ENCODE data around the gene KCNE4. TPM values are rescaled to one million over a fixed set of nuclear protein-coding genes. Genes with fewer than 3 reads are reported as not detected.

Gene KCNE4
- total and polyA plus RNA-seq, 12 donors = 0.97 to 5.7 (median 2.6) TPM

DNA sequence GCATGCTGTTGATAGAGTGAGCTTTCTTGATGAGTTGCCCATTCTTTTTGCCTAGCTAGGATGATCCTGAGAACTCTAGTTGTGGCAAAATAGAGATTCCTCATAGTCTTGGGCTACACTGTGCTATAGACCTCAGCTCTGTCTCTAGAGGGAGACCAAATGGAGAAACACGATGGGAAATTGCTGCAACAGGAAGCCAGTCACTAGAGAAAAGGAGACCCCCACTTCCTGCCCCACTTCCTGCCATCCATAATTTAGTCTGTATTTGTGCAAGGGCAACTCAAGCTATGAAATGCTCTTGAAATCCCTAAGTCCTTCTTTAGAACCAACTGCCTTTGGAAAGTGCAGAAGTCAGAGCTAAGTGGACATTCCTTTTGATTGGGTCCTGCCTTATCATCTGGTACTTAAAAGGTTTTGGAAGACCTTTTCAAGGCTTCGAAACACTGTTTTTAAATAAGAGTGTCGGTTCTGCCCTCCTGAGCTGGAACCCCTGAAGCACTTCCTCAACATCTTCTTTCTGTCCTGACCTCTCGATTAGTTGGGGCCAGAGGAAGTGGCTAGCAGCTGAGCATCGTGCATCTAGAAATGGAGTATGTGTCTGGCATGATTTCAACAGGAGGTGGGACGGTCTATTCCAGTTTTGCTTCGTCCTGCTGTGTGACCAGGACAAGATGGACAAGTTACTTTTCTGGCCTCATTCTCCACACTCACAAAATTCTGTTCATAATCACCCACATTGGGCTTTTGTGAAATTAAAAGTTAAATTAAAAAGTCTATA lies 8.6 kb upstream of the KCNE4 start:
- Histone ChIP-seq H3K4me1 (replicated peaks in 1 of 2) (peaks cover 0 to 11% of the 10 kb centered on the region in 2 donors), H3K27ac (no peak overlapping the region), H3K9me3 (replicated peaks in 1 of 3) (no peaks in the 10 kb centered on the region), H3K36me3 (replicated peaks in 1 of 2) (no peaks in the 10 kb centered on the region), H3K27me3 (no peaks in the 10 kb centered on the region), H3K4me3 (no peak overlapping the region)
- intact Hi-C loops (cut with DNase I) = no loop called here
- DNase-seq = no peak
- TF ChIP-seq, protein P1, sequence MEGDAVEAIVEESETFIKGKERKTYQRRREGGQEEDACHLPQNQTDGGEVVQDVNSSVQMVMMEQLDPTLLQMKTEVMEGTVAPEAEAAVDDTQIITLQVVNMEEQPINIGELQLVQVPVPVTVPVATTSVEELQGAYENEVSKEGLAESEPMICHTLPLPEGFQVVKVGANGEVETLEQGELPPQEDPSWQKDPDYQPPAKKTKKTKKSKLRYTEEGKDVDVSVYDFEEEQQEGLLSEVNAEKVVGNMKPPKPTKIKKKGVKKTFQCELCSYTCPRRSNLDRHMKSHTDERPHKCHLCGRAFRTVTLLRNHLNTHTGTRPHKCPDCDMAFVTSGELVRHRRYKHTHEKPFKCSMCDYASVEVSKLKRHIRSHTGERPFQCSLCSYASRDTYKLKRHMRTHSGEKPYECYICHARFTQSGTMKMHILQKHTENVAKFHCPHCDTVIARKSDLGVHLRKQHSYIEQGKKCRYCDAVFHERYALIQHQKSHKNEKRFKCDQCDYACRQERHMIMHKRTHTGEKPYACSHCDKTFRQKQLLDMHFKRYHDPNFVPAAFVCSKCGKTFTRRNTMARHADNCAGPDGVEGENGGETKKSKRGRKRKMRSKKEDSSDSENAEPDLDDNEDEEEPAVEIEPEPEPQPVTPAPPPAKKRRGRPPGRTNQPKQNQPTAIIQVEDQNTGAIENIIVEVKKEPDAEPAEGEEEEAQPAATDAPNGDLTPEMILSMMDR (IDR thresholded peaks at IDR 0.05) = no peak
- TF ChIP-seq POLR2A (IDR thresholded peaks at IDR 0.05) = no peak
- 55 to 72% (median 63%) methylated on average over 7 of the region's 7 CpGs for WGBS, 4 donors

DNA sequence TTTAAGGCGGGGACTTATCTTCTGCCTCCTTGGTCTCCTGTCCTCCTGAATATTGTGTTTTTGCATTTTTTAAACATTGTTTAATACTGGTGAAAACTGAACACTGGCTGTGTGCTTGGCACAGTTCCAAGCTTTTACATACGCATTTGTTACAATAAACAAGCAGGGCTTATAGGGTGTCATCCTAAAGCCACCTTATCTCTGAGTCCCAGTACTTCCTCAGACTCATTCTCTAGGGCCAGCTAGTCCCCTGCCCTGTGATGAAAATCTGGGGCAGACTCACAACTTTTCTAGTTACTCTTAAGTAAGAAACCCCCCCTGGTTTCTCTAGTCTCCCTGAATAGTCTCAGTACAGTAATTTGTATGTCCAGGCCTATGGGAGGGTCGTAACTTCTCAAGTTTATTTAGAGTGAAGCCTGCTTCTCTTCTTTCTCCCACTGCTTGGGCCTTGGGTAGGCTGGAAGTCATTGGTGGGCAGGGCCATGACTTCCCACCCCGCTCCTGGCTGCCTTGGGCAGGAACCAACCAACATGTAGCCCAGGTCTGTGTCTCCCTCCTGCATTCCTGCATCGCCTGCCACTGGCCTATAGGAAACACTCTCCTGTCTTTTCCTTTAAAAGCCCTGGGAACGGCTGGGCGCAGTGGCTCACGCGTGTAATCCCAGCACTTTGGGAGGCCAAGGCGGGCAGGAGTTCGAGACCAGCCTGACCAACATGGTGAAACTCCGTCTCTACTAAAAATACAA lies 7.7 kb upstream of the KCNE4 start:
- intact Hi-C loops (cut with DNase I) = no loop called here
- DNase-seq = no peak
- WGBS, 4 donors = 90 to 93% (median 92%) methylated on average over 12 of the region's 12 CpGs
- no peak overlapping the region for H3K4me3 ChIP-seq
- TF ChIP-seq, protein P1 (IDR thresholded peaks at IDR 0.05) = no peak
- TF ChIP-seq POLR2A (IDR thresholded peaks at IDR 0.05) = no peak
- H3K27me3 ChIP-seq = no peaks in the 10 kb centered on the region
- no peaks in the 10 kb centered on the region for H3K9me3 ChIP-seq (replicated peaks in 1 of 3)
- peaks cover 0 to 11% of the 10 kb centered on the region in 2 donors for H3K4me1 ChIP-seq (replicated peaks in 1 of 2)
- H3K36me3 ChIP-seq (replicated peaks in 1 of 2) = no peaks in the 10 kb centered on the region
- H3K27ac ChIP-seq = no peak overlapping the region

DNA sequence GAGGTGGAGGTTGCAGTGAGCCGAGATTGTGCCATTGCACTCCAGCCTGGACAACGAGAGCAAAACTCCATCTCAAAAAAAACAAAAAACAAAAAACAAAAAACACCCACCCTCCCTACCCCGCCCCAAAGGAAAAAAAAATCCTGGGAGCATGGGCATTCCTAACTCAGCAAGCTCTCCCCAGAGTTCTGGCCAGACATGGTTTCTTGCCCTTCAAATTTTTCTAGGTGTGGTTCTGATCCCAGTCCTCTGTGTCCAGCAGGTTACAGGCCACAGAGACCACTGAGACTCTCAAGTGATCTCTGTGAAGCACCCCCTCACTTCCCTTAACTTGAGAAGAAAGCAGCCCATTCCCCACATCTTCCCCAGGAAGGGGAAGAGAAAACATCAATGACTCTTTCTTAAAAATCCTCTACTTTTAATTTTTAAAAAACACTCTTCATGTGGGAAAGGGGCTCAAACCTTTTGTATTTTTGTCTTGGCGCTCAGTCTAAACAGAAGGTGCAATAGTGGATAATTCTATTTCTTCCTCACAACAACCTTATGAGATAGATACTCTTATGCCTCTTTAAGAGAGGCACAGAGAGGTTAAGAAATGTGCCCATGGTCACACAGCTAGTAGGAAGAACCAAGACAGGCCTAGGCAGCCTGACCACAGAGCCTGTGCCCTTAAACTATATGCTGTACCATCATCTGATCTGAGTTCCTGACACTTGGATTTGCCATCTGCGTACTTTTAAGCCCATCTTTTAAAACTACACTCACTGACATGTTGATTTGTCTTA lies 6.9 kb upstream of the KCNE4 start:
- 88 to 94% (median 92%) methylated on average over 5 of the region's 5 CpGs for WGBS, 4 donors
- intact Hi-C loops (cut with DNase I) = no loop called here
- no peak overlapping the region for H3K27ac ChIP-seq

More for the DNA sequence above, 6.9 kb upstream of the KCNE4 start:
- H3K4me3 ChIP-seq = no peak overlapping the region
- no peak for TF ChIP-seq POLR2A (IDR thresholded peaks at IDR 0.05)
- TF ChIP-seq, protein P1 (IDR thresholded peaks at IDR 0.05) = no peak
- no peaks in the 10 kb centered on the region for H3K36me3 ChIP-seq (replicated peaks in 1 of 2)
- no peaks in the 10 kb centered on the region for H3K9me3 ChIP-seq (replicated peaks in 1 of 3)
- peaks cover 0 to 11% of the 10 kb centered on the region in 2 donors for H3K4me1 ChIP-seq (replicated peaks in 1 of 2)
- no peaks in the 10 kb centered on the region for H3K27me3 ChIP-seq
- no peak for DNase-seq
